ENCODE results near the gene BSG. TPM values are rescaled to one million over a fixed set of nuclear protein-coding genes. Genes with fewer than 3 reads are reported as not detected.
"Not testable (repeated sequence)": the region's sequence is repeated elsewhere in the genome, so short reads cannot be mapped to it uniquely, and the experiment has no call there.

The BSG gene
- total RNA-seq, 1 experiment from 2014 or later, result 674 TPM

- in situ Hi-C loops (cut with HindIII; ENCODE audit: low sequenced_read_pairs), result no loop called here
- no peak for DNase-seq (ENCODE audit: low spot score)
These were observed 11.0 kb downstream of the BSG start for GRCh38 chr19:583198-583967.

GRCh38 chr19:583968-584239 lies 11.5 kb downstream of the BSG start:
- in situ Hi-C loops (cut with HindIII; ENCODE audit: low sequenced_read_pairs), result no loop called here
- no peak for DNase-seq (ENCODE audit: low spot score)

DNA sequence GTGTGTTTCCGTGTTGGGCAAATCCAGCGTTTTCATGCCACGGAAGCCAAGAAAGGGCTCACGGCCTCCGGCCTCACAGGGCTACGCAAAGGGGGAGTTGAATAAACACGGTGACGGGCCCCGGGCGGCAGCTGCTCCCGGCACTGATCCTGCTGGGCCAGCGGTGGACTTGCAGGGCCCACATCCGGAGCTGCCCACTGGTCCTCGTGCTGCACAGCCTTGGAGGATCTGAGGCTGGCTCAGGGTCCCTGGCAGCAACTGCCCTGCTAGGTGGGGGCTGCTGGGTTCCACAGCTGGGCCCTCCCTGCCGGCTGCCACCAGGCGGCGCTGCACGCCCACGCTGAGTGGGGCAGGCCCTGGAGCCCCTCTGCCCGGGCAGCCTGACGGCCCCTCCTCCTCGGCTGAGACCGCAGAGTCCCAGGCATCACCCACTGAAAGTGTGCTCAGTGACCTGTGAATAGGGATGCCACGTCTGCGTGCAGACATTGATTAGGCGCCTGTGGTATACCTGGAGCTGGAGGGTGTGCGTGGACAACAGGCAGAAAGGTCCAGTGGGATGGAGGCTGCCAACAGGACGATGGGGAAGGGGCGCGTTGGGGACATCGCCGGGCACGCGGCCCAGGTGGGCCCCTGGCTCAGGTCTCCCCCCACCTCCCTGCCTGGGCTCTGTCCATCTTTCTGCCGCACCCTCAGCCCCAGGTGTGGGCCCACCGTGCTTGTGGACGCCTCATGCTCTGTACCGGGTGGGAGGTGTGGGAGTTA lies 12.0 kb downstream of the BSG start:
- no peak for DNase-seq (ENCODE audit: low spot score)
- in situ Hi-C loops (cut with HindIII; ENCODE audit: low sequenced_read_pairs), result no loop called here

DNA sequence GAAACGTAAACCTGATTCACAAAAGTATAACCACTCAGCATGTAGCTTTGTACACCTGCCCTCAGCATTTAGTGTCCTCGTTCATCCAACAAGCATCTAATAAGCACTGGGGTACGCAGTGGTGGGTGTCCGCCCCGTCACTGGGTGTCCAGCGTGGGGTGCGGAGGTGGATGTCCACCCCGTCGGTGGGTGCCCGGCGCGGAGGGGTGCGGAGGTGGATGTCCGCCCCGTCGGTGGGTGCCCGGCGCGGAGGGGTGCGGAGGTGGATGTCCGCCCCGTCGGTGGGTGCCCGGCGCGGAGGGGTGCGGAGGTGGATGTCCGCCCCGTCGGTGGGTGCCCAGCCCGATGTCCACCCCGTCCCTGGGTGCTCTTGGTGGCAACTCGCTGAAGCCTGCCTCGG lies 12.8 kb downstream of the BSG start:
- in situ Hi-C loops (cut with HindIII; ENCODE audit: low sequenced_read_pairs); DNase-seq (ENCODE audit: low spot score): not testable (repeated sequence)

GRCh38 chr19:585551-586110 lies 13.2 kb downstream of the BSG start:
- in situ Hi-C loops (cut with HindIII; ENCODE audit: low sequenced_read_pairs), result no loop called here
- no peak for DNase-seq (ENCODE audit: low spot score)

GRCh38 chr19:588093-588740 lies 15.8 kb downstream of the BSG start:
- in situ Hi-C loops (cut with HindIII; ENCODE audit: low sequenced_read_pairs), result no loop called here
- DNase-seq (ENCODE audit: low spot score), result peak; percentile 58

DNA sequence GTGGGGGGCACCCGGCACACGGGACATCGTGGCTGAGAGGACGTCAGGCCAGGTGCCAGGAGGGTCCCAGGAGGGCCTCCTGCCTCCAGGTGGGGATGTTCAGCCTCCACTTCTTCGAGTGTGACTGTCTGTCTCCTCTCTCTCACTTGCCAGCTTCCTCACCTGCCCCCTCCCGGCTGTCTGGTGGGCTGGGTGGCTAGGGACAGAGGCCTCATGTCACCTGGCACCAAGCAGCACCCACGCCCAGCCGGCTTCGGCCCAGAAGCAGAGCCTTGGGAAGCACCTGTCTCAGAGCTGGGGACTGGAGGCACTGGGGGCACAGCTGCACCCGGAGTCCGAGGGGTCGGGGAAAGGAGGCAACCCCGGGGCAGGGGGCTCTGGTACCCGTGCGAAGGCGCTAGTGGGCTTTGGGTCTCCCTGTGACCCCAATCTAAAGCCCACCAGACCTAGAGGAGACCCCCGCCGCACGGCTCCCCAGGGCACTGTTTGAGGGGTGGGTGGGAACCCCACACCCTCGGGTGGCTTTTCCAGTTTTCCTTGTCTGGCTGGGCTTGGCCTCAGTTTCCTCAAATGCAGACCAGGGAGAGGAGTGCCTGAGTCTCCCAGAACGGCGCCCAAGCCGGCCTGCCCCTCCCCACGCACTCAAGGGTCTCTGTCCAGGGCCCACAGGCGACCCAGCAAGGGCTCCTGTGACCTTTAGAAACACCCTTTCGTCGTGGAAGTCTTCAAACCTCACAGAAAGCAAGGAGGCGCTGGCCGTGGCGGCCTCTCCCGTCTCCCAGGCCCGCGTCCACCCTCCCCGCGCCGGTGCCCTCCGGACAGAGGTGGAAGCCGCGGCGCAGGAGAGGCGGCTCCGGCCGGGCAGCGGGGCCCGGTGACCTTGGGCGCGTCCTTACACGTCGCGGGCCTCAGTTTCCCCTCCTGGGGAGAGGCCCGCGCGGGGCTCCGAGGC lies 16.6 kb downstream of the BSG start:
- no peak for DNase-seq (ENCODE audit: low spot score)
- in situ Hi-C loops (cut with HindIII; ENCODE audit: low sequenced_read_pairs), result no loop called here

DNA sequence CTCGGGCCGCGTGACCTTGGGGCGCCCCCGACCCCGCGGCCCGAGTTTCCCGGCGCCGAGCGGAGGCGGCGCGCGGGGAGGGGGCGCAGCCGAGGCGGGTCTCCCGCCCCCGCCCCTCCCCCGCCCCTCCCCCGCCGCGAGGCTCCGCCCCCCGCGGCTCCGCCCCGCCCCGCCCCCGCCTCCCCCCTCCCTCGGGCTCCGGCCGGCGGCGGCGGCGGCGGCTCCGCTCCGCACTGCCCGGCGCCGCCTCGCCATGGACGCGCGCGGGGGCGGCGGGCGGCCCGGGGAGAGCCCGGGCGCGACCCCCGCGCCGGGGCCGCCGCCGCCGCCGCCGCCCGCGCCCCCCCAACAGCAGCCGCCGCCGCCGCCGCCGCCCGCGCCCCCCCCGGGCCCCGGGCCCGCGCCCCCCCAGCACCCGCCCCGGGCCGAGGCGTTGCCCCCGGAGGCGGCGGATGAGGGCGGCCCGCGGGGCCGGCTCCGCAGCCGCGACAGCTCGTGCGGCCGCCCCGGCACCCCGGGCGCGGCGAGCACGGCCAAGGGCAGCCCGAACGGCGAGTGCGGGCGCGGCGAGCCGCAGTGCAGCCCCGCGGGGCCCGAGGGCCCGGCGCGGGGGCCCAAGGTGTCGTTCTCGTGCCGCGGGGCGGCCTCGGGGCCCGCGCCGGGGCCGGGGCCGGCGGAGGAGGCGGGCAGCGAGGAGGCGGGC lies 17.4 kb downstream of the BSG start, which contains the start of gene HCN2:
Gene HCN2, plus strand, starts transcription at position 189 of the 703 bp plus-strand sequence. Its CDS starts 65 bp downstream, at position 254.
- in situ Hi-C loops (cut with HindIII; ENCODE audit: low sequenced_read_pairs), result no loop called here

DNA sequence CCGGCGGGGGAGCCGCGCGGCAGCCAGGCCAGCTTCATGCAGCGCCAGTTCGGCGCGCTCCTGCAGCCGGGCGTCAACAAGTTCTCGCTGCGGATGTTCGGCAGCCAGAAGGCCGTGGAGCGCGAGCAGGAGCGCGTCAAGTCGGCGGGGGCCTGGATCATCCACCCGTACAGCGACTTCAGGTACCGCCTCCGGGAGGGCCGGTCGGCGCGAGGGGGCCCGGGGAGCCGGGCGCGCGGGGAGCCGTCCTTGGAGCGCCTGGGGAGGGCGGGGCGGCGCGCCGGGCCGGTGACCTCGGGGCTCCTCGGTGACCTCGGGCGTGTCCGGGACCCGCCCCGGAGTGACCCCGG lies 18.0 kb downstream of the BSG start:
- no peak for DNase-seq (ENCODE audit: low spot score)
- in situ Hi-C loops (cut with HindIII; ENCODE audit: low sequenced_read_pairs), result no loop called here

More for the DNA sequence above, 17.4 kb downstream of the BSG start, which contains the start of gene HCN2:
- DNase-seq (ENCODE audit: low spot score), result no peak

DNA sequence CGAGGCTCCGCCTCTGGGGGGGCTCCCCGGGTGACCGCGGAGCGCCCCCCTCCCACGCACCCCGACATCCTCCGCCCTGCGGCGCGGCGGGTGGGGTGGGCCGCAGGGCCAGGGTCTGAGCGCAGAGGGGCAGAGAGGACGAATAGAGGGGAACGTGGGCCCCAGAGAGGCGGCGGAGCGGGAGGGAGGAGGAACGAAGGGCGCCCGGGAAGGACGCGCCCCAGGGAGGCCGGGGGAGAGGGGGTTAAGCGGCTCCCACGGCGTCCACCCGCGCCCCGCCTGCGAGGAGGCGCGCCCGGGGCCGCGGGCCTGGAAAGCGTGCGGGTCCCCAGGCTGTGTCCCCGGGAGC lies 18.3 kb downstream of the BSG start:
- in situ Hi-C loops (cut with HindIII; ENCODE audit: low sequenced_read_pairs), result no loop called here

GRCh38 chr19:591099-591958 lies 18.9 kb downstream of the BSG start:
- in situ Hi-C loops (cut with HindIII; ENCODE audit: low sequenced_read_pairs), result no loop called here

More for the DNA sequence above, 18.3 kb downstream of the BSG start:
- no peak for DNase-seq (ENCODE audit: low spot score)

DNA sequence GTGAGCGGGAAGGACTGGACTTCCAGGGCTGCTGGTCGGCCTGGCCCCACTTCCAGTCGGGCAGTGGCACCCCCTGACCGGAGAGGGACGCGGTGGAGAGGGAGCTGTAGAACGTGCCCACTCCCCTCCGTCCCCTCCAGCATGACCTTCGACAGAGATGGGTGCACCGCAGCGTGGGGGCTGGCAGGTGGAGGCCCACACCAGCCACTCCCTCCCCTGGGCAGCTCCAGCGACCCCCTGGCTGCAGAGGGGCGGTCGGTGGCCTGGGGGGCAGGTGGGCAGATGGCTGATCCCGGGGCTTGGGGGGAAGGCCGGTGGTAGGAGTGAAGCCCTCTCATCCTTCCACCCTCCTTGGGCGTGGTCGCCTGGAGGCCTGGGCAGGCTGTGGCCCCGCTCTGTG lies 19.7 kb downstream of the BSG start:
- in situ Hi-C loops (cut with HindIII; ENCODE audit: low sequenced_read_pairs), result no loop called here
- no peak for DNase-seq (ENCODE audit: low spot score)

More at GRCh38 chr19:591099-591958, 18.9 kb downstream of the BSG start:
- no peak for DNase-seq (ENCODE audit: low spot score)

DNA sequence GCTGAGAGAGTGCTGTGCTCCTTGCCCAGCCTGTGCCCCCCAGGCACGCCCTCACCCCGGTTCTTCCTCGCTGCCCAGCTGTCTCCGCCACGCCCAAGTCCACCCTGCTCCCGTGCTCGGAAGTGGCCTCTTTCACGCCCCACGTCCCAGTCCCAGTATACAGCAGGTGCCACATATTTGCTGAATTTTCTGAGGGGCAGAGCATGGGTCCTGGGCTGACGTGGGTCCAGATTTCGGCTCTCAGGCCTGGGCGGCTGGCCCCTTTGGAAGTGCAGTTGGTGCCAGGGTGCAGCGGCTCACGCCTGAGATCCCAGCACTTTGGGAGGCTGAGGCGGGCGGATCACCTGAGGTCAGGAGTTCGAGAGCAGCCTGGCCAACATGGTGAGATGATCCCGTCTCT lies 20.7 kb downstream of the BSG start:
- in situ Hi-C loops (cut with HindIII; ENCODE audit: low sequenced_read_pairs), result no loop called here
- no peak for DNase-seq (ENCODE audit: low spot score)

DNA sequence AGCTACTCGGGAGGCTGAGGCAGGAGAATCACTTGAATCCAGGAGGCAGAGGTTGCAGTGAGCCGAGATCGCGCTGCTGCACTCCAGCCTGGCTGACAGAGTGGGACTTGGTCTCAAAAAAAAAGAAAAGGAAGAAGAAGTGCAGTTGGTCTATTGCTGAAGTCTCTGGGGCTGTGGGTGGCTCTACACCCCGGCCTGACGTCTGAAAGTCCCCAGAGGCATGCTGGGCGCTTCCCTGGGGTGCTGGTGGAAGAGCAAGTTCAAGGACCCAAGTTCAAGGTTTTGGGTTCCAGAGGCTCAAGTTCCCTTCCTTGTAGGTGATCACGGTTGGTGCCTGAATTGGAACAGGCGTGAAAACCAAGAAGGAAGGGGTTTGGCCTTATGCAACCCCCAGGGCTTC lies 21.1 kb downstream of the BSG start:
- in situ Hi-C loops (cut with HindIII; ENCODE audit: low sequenced_read_pairs), result no loop called here
- DNase-seq (ENCODE audit: low spot score), result no peak

- no peak for DNase-seq (ENCODE audit: low spot score)
- in situ Hi-C loops (cut with HindIII; ENCODE audit: low sequenced_read_pairs), result no loop called here
These were observed 22.0 kb downstream of the BSG start for GRCh38 chr19:594265-594870.

DNA sequence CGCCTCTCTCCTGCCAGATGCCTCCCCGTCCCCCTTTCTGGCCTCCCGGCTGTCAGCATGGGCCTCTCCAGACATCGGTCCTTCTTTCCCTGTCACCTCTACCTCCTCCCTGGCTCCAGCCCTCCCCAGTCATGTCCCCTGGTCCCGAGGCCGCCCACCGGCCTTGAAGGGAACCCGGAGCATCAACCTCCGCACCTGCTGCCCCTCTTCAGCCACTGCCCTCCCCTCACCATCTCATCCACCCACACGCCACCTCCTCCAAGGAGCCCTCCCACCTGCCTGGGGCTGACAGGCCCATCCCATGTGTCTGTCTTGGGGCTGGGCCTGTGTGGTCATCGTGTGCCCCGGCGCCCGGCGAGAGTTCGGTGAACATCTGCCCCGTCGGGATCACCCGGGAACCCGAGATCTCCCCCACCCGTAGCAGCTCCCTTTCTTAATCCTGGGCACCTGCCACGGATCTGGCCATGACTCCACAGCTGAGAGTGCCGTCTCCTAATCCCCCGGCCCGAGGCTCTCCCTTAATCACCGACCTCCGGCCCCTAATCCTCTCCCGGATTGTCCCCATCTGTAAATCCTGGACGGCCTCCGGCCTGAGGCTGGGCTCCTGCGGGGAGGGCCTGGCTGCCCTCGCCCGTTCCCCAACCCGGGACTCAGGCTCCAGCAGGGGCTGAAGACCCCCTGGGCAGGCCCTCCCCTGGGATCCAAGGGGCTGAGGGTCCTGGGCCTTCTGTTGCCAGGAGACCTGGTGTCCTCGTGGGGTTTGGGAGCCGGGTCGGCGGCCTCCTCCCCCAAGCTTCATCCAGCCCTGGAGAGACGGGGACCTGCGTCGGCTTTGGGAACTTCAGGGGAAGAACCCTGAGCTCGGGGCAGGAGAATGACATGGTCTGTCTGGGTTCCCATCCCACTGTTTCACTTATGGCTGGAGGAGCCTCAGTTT lies 23.2 kb downstream of the BSG start:
- in situ Hi-C loops (cut with HindIII; ENCODE audit: low sequenced_read_pairs), result no loop called here
- no peak for DNase-seq (ENCODE audit: low spot score)

Data from G401 (cell line).